HG02884 (cell line): ENCODE data around the gene LOXHD1.

Source experiments
- ATAC-seq: cut with Tn5 transposase; IDR thresholded peaks from one replicate; pipeline ENCODE4 v1.9.1; 2021; ENCODE audit warnings: mild to moderate bottlenecking, moderate library complexity; ENCODE audit not compliant: unreplicated experiment

Gene LOXHD1

GRCh38 chr18:46657115-46657955 is at the start of gene LOXHD1:
LOXHD1 (minus strand) TSS chr18:46657220; CDS start chr18:46657033, 187 bp downstream.
- no peak for ATAC-seq

DNA sequence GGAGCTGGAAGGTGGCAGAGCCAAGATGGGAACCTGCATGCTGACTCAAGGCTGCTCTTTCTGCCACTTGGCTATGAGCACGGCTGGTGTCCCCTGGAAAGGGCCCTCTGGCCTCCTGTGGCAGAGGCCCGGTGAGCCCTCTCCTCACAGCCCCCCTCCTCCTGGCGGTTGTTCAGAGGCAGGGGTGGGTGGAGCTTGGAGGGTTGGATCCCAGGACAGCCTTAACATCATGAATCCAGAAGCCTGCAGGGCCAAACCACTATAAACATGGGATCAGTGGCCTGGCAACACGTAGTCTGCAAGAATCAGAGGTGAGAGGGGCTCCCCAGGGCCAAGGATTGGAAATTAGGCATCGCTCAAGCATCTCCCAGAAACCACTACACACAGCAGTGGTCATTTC is 48.5 kb upstream of the LOXHD1 start:
- no peak for ATAC-seq

DNA sequence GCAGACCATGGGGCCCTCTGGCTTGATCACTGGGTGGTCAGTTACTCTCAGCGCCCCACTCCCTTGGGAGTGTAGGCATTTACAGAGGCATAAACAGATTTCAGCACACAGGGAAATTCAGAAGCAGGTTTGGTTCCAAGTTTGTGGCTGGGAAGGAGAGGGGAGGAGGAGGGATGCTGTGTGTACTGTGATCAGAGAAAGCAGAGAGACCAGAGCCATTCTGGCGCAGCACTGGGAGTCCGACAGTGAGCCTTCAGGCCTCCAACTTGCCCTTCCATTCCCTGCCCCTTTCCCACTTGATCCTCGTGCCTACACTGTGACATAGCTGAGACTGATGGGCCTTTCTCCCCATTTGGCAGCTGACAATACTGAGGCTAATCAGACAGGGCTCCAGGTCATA is 47.8 kb upstream of the LOXHD1 start:
- ATAC-seq: no peak

DNA sequence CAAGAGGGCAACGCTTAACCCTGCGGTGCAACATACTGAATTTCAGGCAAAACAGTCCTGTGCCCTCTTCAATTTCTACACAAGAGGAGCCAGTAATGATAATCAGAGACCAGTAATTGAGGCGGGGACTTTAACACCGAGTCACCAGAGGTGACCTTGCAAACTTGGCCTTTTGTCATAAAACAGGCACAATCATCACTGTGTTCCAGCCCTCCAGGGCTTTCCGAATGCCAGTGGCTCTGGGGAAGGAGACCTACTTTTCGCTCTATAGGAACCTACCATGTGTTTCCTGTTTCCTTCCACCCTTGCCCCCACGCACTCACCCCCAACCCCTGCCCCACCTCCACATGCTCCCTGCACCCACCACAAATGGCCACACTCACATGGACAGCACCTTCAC is 47.2 kb upstream of the LOXHD1 start:
- no peak for ATAC-seq

DNA sequence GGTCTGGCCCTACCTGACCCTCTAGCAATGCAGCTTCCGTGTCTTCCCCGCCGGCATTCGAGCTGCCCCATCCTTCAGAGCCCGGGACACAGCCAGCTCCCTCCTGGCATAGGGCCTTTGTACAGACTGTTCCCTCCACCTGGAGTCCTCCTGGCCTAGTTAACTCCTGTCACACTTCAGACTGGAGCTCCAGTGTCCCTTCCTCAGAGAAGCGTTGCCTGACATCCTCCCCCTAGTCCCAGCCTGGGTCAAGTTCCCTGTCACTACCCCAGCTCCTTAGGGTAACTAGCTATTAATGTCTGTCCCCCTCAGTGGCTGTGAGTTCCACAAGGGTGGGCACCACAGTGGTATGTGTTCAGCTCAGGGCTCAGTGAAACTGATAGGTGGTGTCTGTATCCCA is 45.5 kb upstream of the LOXHD1 start:
- ATAC-seq: no peak

DNA sequence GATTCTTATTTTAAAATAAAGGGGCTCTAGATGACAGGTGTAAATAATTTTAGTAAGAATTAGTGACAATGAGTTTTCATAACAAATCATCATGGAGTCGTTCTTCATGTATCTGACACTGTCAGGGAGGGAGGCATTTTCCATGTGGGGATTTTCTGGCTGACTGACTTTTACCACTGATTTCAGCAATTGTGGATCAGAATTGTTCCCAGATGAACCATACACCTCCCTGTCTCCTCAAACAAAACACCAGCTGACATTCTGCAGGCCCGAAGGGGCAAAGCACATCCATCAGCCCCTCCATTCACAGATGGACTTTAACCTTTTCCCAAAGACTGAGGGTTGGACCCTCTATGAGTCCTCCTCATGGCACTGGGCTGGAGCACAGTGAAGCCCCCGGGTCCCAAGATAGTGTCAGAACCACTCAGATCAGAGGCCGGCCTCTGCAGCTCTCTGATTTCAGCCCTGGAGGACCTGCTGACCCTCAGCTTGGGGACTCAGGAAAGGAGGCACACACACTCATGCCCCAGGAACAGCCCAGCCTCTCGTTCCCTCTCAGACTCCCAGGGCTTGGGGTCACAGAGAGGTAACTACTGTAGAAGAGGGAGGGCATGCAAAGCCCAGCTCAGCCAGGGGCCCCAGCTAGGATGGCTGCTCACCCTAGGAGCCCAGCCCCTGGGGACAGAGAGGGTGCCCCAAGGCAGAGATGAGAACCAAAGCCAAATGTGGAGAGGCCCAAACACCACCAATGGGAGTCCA is 43.2 kb upstream of the LOXHD1 start:
- no peak for ATAC-seq

DNA sequence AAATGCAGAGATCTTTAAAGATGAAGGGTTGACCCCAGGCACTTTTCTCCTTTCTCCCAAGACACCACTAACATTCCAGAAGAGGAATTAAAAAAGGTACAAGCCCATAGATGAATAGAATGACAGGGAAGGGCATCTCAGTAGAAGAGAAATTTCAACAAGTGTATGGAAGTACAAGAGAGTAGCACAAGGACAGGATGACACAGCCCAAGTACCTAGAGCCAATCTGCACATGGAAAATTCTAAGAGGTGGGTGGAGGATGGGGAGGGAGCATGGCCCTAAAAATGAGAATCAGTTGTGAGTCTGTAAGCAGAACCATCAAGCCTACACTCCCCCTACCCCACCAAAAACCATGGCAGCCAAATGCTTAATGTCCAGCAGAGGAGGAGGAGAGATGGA is 39.7 kb upstream of the LOXHD1 start:
- ATAC-seq: no peak

- no peak for ATAC-seq
Observed at GRCh38 chr18:46696268-46696667, 39.2 kb upstream of the LOXHD1 start.

GRCh38 chr18:46693996-46694395 is 37.0 kb upstream of the LOXHD1 start:
- ATAC-seq: no peak

DNA sequence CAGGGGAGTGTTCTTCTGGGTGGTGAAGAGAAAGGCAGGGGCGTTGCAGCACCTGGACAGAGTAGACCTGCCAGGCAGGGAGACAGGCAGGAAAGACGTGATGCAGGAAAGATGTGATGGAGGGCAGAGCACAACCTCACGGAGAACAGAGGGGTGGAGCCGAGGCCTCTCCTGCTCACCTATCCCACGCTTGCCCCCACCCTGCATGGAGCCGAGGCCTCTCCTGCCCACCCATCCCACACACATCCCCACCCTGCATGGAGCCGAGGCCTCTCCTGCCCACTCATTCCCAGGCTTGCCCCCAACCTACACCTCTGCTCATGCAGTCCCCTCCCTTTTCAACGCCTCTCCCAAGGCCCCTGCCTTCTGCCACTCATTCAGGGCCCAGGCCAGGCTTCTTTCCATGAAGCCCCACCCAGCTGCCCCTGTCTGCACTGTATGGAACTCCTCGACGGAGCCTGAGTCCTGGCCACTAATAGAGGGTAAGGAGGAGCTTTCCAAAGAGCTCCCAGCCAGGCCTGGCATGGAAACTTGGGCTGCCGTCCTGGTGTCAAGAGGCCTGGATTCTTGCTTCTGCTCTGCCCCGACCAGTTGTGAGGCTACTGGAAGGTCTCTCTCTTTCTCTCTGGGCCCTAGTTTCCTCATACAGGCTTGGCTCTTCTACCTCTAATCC is 32.0 kb upstream of the LOXHD1 start:
- ATAC-seq: no peak

DNA sequence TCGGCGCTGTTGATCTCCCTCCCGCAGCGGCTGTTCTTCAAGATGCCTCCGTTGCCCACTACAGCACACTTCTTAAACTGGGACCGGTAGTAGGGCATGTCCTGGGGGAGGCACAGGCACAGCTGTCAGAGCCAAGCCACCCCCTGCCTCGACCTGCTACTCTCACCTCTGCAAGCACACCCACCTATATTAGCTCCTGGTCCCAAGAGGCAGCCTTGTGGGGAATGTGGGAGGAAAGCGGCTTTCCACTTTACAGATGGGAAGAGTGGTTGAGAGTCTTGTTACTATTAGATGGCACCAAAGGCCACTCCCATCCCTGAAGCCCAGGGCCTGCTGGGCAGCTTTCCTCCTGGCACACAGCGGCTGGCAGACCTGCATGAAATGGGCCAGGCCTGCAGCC is 29.2 kb upstream of the LOXHD1 start:
- ATAC-seq: no peak

- ATAC-seq: no peak
Observed at GRCh38 chr18:46683252-46683651, 26.2 kb upstream of the LOXHD1 start.

DNA sequence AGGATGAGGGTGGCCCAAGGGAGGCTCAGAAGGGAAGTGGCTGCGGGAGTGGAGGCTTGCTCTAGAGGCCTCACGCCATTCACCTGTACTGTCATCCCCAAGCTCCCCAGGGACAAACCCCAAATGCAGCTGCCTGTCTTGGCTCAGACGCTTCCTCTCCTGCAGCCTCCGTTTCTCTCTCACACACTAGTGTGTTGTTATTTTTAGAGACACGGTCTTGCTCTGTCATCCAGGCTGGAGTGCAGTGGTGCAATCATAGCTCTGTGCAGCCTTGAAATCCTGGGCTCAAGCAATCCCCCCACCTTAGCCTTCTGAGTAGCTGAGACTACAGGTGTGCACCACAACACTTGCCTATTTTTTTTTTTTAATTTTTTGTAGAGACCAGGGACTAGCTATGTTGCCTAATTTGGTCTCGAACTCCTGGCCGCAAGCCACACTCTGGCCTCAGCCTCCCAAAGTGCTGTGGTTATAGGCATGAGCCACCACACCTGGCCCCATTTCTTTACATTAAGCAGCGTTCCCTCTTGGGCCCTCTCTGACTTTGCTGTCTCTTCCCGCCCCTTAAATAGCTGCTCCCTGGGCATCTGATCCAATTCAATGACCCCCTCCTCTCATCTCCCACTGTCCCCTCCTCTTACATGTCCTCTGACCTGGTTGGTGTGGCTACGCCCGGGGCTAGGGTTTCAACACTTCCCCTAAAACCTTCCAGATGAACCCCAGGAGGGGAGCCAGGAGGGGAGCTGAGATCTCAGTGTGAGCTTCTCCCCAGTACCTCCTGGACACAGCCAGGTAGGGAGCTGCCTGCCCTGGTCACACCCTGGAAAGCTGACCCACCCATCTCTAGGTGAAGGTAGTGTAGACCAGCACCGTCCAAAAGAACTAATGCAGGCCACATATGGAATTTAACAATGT is 24.0 kb upstream of the LOXHD1 start:
- ATAC-seq: no peak

GRCh38 chr18:46679846-46680598 is 23.0 kb upstream of the LOXHD1 start:
- no peak for ATAC-seq

- no peak for ATAC-seq
Observed at GRCh38 chr18:46678785-46679399, 21.9 kb upstream of the LOXHD1 start.

- ATAC-seq: no peak
Observed at GRCh38 chr18:46678041-46678440, 21.0 kb upstream of the LOXHD1 start.

- ATAC-seq: no peak
Observed at GRCh38 chr18:46677611-46678010, 20.6 kb upstream of the LOXHD1 start.

DNA sequence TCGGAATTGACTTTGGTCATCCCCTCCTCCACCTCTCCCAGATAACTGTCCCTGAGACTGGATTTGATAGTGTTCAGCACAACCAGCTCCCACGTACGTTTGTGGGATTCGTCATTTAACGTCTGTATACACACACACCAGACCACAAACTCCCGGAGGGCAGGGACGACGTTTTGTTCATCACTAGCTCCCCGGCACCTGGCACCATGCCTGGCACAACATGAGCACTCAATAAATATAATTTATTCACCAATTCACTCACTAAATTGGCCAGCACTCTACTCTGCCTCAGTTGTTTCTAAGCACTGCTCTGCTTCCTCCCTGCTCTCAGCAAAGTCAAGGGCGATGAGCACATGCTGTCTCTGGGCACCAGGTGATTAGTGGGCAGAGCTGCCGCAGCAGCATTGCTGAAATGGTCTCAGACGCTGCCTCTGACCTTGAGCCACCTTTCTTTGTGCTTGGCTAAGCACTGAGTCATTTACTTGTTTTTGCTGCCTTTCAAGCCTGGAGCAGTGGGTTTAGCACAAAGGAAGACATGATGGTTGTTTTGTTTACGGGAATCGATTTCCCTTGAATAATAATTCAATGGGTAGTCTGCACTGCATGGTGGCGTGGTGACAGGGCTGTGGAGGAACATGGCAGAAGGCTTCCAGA is 19.3 kb upstream of the LOXHD1 start:
- ATAC-seq: no peak

DNA sequence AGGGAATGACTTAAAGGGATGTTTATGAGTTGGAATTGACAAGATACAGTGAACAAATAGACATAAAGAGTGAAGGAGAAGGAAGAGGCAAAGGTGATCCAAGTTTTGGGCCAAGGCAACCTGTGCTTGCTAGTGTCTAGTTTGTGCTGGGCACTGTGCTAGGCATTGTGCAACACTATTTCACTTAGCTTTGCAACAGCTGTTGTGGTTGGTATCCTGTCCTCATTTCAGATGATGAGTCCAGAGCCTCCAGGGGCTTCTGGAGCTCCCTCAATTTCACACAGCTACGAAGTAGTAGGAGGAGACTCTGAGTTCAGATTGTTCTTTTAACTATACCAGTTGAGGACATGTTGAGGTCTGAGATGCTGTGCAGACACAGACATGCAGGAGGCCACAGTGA is 18.1 kb upstream of the LOXHD1 start:
- no peak for ATAC-seq
